HepG2 (cell line): ENCODE measurements around the gene LIPT1. TPM values are rescaled to one million over a fixed set of nuclear protein-coding genes. Genes with fewer than 3 reads are reported as not detected.
A peak's percentile ranks its signal among the peaks of the same experiment; 100 is the strongest.

ENCODE experiments used
- ATM ChIP-seq: fragments of 450-650 bp; IDR thresholded peaks from 2 replicates; pipeline ENCODE4 v1.7.1; 2017; ENCODE audit warnings: mild to moderate bottlenecking, borderline replicate concordance
- CBX1 ChIP-seq: IDR thresholded peaks from one replicate; pipeline ENCODE4 v1.6.1; 2016; ENCODE audit warnings: antibody characterized with exemption, low read depth
- ERF ChIP-seq: IDR thresholded peaks from 2 replicates; pipeline ENCODE4 v1.6.1; 2018; ENCODE audit warnings: missing biosample characterization, missing genetic modification reagents
- HNF4A ChIP-seq: sonication (generic); formaldehyde crosslinking; IDR thresholded peaks from 2 replicates; pipeline ENCODE4 v1.4.0; 2020; ENCODE audit warnings: missing genetic modification reagents
- MAFG ChIP-seq: sonication (generic); formaldehyde crosslinking; IDR thresholded peaks from 2 replicates; pipeline ENCODE4 v1.5.1; 2020; ENCODE audit warnings: mild to moderate bottlenecking, missing genetic modification reagents
- MATR3 ChIP-seq: sonication (generic); formaldehyde crosslinking; IDR thresholded peaks from 2 replicates; pipeline ENCODE4 v1.4.0; 2020; ENCODE audit warnings: missing genetic modification reagents
- MLLT10 ChIP-seq: sonication (generic); formaldehyde crosslinking; IDR thresholded peaks from 2 replicates; pipeline ENCODE4 v1.4.0; 2020; ENCODE audit warnings: missing genetic modification reagents
- RARG ChIP-seq: sonication (generic); formaldehyde crosslinking; IDR thresholded peaks from 2 replicates; pipeline ENCODE4 v1.4.0; 2020; ENCODE audit warnings: low read depth, mild to moderate bottlenecking, missing genetic modification reagents
- SOX6 ChIP-seq, 2 experiments: fragments of 450-650 bp in 1 of 2; sonication (generic) in 1 of 2; formaldehyde crosslinking in 1 of 2; IDR thresholded peaks; 2 replicates each; pipeline versions ENCODE4 v1.4.0 to v1.6.1; 2017 to 2020; ENCODE audit warnings: antibody characterized with exemption in 1 of 2, mild to moderate bottlenecking in 1 of 2, missing genetic modification reagents in 1 of 2
- SSRP1 ChIP-seq: IDR thresholded peaks from 2 replicates; pipeline ENCODE4 v1.6.1; 2016; ENCODE audit warnings: control low read depth
- STAG1 ChIP-seq: sonication (generic); formaldehyde crosslinking; IDR thresholded peaks from 2 replicates; pipeline ENCODE4 v1.4.0; 2020; ENCODE audit warnings: missing genetic modification reagents
- TP53 ChIP-seq: sonication (generic); formaldehyde crosslinking; conservative IDR thresholded peaks from 2 replicates; pipeline ENCODE4 v1.4.0; 2020; ENCODE audit warnings: missing genetic modification reagents
- ZFP91 ChIP-seq: sonication (generic); formaldehyde crosslinking; IDR thresholded peaks from 2 replicates; pipeline ENCODE4 v1.9.0; 2022; ENCODE audit warnings: missing genetic modification reagents, mild to moderate bottlenecking, borderline replicate concordance
- ZKSCAN1 ChIP-seq: fragments of 150-350 bp; IDR thresholded peaks from 2 replicates; pipeline ENCODE4 v1.6.1; 2014; ENCODE audit warnings: low read length
- ZKSCAN5 ChIP-seq: sonication (generic); formaldehyde crosslinking; IDR thresholded peaks from 2 replicates; pipeline ENCODE4 v1.5.1; 2020; ENCODE audit warnings: mild to moderate bottlenecking, missing genetic modification reagents
- ZNF121 ChIP-seq: sonication (generic); formaldehyde crosslinking; IDR thresholded peaks from 2 replicates; pipeline ENCODE4 v1.5.0; 2020; ENCODE audit warnings: mild to moderate bottlenecking, missing genetic modification reagents
- ZNF446 ChIP-seq: sonication (generic); formaldehyde crosslinking; IDR thresholded peaks from 2 replicates; pipeline ENCODE4 v1.5.0; 2020; ENCODE audit warnings: mild to moderate bottlenecking, missing genetic modification reagents
- ZNF484 ChIP-seq: sonication (generic); formaldehyde crosslinking; IDR thresholded peaks from 2 replicates; pipeline ENCODE4 v1.5.1; 2020; ENCODE audit warnings: mild to moderate bottlenecking, low read depth, missing genetic modification reagents, borderline replicate concordance
- ZNF501 ChIP-seq: sonication (generic); formaldehyde crosslinking; IDR thresholded peaks from 2 replicates; pipeline ENCODE4 v1.5.1; 2020; ENCODE audit warnings: mild to moderate bottlenecking, moderate library complexity, missing genetic modification reagents
- ZNF530 ChIP-seq: sonication (generic); formaldehyde crosslinking; IDR thresholded peaks from 2 replicates; pipeline ENCODE4 v1.5.0; 2020; ENCODE audit warnings: low read depth, mild to moderate bottlenecking, missing genetic modification reagents
- ZNF724P ChIP-seq: sonication (generic); formaldehyde crosslinking; IDR thresholded peaks from 2 replicates; pipeline ENCODE4 v1.8.0; 2022; ENCODE audit warnings: missing genetic modification reagents, borderline replicate concordance
- ZNF776 ChIP-seq: sonication (generic); formaldehyde crosslinking; IDR thresholded peaks from 2 replicates; pipeline ENCODE4 v1.4.0; 2020; ENCODE audit warnings: mild to moderate bottlenecking, missing genetic modification reagents
- polyA plus RNA-seq, 8 experiments: library from polyadenylated mRNA; depleted of rRNA in 3 of 8; stranded (reverse) in 7 of 8; unstranded in 1 of 8; fragments of >200 nt; fragmentation: Illumina TruSeq in 4 of 8; extraction: Trizol in 4 of 8; gene quantifications; 2 replicates each; pipeline versions ENCODE4 v1.2.1 to v1.2.3, GENCODE V29; 2011 to 2016; ENCODE audit warnings: low read depth in 4 of 8, missing spikeins in 1 of 8, mixed read lengths in 1 of 8; ENCODE audit not compliant: insufficient read depth in 1 of 8
- total RNA-seq, 5 experiments: library from RNA; depleted of rRNA; stranded (reverse); fragments of >200 nt; fragmentation: Illumina TruSeq; extraction: Trizol; gene quantifications; 2 replicates each; pipeline ENCODE4 v1.2.3, GENCODE V29; 2016; ENCODE audit warnings: low read depth in 1 of 5
- TF ChIP-seq, protein P1 (sequence below): sonication (generic); formaldehyde crosslinking; IDR thresholded peaks from 2 replicates; pipeline ENCODE4 v1.4.0; 2020; ENCODE audit warnings: missing genetic modification reagents

Gene LIPT1
- total and polyA plus RNA-seq, 2 of the 13 experiments (the other 11 are each of a cell fraction or from before 2014, with no cell fraction given) = 8.0 to 9.6 TPM

DNA sequence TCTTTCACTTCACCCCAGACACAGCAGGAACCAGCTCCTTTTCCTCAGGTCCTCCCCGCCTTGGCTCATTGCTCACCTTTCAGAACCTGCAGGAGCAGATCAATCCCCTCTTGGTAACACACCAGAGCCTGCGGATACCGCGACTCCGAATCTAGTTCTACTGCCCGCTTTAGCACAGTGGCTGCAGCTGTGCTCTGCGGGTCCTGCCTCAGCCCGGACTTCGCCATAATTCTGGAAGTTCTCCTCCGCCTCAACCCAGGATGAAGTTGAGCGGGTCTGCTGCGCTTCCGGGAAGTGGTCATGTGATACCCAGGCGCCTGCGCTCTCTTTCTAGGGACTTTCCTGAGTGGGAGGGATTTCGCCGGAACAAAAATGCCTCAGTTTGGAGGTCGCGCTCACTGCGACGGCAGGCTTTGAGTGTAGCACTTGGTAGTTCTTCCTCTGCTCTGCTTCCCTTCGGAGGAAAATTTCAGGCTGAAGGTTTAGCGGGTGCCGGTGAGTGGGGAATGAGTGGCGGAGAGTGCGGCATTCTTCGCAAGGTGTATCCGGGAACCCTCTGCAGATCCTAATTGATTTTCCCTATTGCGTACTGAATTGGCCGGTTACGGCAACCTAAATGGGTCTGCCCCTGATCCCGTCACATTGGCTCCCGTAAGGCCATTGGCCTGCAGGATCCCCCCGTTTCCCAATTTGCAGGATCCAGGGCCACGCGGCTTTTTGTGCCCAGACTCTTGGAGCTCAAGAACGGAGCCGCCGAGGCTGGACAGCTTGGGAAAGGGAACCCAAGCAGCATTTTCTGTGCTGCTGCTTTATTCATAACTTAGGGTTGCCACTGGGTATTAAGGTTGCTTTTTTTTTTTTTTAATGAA, 26.2 kb downstream of the LIPT1 start, which contains the start of the genes MITD1 and MRPL30 (continued):
- TF ChIP-seq HNF4A (CRISPR knock-in tag) (peak; percentile 53), ATM (no peak), ZNF121 (CRISPR knock-in tag) (no peak; the same call in 1 of the 2 replicates), MLLT10 (CRISPR knock-in tag) (no peak), ZKSCAN1 (peak; percentile 83), ZKSCAN5 (no peak; the same call in 1 of the 2 replicates), ERF (CRISPR knock-in tag) (peak; percentile 99), SOX6 (IDR thresholded peaks at IDR 0.05) (no peak), SOX6 (CRISPR knock-in tag; IDR thresholded peaks at IDR 0.05) (peak; percentile 82), CBX1 (peak; percentile 89), ZNF501 (CRISPR knock-in tag) (peak; percentile 99), SSRP1 (peak; percentile 98), MAFG (CRISPR knock-in tag) (no peak), ZNF446 (peak; percentile 79; the same call in 1 of the 2 replicates), ZNF724P (CRISPR knock-in tag) (no peak; the same call in 1 of the 2 replicates), STAG1 (CRISPR knock-in tag) (peak; percentile 23), ZNF530 (CRISPR knock-in tag) (no peak), ZNF484 (CRISPR knock-in tag) (peak; percentile 80; the same call in 1 of the 2 replicates), TP53 (CRISPR knock-in tag) (peak; percentile 83), ZNF776 (CRISPR knock-in tag) (peak; percentile 26; the same call in 1 of the 2 replicates), RARG (CRISPR knock-in tag) (peak; percentile 89), MATR3 (no peak), ZFP91 (CRISPR knock-in tag) (peak; percentile 86; the same call in 1 of the 2 replicates)
- TF ChIP-seq, protein P1, sequence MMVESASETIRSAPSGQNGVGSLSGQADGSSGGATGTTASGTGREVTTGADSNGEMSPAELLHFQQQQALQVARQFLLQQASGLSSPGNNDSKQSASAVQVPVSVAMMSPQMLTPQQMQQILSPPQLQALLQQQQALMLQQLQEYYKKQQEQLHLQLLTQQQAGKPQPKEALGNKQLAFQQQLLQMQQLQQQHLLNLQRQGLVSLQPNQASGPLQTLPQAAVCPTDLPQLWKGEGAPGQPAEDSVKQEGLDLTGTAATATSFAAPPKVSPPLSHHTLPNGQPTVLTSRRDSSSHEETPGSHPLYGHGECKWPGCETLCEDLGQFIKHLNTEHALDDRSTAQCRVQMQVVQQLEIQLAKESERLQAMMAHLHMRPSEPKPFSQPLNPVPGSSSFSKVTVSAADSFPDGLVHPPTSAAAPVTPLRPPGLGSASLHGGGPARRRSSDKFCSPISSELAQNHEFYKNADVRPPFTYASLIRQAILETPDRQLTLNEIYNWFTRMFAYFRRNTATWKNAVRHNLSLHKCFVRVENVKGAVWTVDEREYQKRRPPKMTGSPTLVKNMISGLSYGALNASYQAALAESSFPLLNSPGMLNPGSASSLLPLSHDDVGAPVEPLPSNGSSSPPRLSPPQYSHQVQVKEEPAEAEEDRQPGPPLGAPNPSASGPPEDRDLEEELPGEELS (CRISPR knock-in tag) = peak; percentile 71
